ENCODE results near the gene CES5A.
A peak's percentile ranks its signal among the peaks of the same experiment; 100 is the strongest.
"Not testable (repeated sequence)": the region's sequence is repeated elsewhere in the genome, so short reads cannot be mapped to it uniquely, and the experiment has no call there.

Gene CES5A

DNA sequence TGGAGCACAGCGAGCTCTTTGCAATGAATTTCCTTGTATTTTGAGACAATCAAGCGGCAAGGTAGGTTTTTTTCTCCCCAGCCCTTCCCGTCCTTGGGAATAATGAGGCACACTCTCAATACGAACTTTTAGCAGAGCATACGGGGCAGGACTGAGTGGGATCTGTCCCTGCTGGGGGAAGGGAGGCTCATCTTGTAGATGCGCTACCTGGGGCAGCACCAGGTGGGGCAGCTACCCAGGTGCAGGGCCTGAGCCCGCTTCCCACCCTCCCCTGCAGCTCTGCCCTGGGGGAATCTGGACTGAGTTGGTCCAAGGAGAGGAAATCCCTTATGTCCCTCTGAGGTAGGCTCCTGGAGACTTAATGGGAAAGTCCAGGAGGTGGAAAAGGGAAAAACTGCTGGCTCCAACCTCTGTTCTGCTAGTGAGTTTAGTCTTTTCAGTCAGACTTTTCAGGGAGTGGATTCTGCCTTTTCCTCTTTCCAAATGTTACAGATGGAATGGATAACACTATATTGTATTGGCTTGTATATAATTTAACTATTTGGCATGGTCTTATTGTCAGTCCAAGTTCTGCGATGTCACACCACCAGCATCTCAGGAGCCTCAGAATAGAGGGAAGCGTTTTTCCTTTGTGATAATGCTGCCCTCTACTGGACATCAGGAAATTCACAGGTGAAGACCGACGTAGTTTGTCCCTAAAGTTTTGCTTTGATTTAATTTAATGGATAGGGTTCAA lies 32.6 kb downstream of the CES5A start:
- Histone ChIP-seq H3K4me3 (ENCODE audit: severe bottlenecking) (no peak overlapping the region), H3K27ac (ENCODE audit: poor library complexity, severe bottlenecking) (no peak overlapping the region), H3K4me1 (ENCODE audit: insufficient read depth, poor library complexity, severe bottlenecking) (no peaks in the 10 kb centered on the region), H3K27me3 (ENCODE audit: insufficient read depth, poor library complexity, severe bottlenecking) (peaks cover 4% of the 10 kb centered on the region), H3K9me3 (ENCODE audit: severe bottlenecking) (no peaks in the 10 kb centered on the region), H3K36me3 (ENCODE audit: low read depth) (no peaks in the 10 kb centered on the region)
- peak; percentile 62 for ATAC-seq (ENCODE audit: low read depth)
- TF ChIP-seq, protein P1, sequence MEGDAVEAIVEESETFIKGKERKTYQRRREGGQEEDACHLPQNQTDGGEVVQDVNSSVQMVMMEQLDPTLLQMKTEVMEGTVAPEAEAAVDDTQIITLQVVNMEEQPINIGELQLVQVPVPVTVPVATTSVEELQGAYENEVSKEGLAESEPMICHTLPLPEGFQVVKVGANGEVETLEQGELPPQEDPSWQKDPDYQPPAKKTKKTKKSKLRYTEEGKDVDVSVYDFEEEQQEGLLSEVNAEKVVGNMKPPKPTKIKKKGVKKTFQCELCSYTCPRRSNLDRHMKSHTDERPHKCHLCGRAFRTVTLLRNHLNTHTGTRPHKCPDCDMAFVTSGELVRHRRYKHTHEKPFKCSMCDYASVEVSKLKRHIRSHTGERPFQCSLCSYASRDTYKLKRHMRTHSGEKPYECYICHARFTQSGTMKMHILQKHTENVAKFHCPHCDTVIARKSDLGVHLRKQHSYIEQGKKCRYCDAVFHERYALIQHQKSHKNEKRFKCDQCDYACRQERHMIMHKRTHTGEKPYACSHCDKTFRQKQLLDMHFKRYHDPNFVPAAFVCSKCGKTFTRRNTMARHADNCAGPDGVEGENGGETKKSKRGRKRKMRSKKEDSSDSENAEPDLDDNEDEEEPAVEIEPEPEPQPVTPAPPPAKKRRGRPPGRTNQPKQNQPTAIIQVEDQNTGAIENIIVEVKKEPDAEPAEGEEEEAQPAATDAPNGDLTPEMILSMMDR (IDR thresholded peaks at IDR 0.05; ENCODE audit: poor library complexity, severe bottlenecking), result peak; percentile 90
- DNase-seq (ENCODE audit: low spot score), result no peak

DNA sequence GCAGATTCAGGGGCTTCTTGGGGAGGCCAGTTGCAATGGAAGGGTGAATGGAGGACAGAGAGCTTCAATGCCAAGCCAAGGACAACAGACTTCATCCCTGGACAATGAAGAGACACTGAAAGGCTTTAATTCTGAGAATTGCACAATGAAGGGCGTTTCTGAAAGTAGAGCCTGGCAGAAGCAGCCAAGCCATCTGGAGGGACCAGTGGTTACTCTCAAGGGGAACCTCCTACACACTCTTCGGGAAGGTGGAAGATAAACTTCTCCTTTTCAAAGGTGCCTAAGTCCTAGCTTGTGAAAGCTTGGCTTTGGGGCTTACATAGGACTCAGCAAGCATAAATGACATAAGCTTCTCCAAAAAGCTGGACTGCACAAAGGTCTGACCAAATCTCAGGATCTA lies 36.1 kb downstream of the CES5A start:
- no peaks in the 10 kb centered on the region for H3K36me3 ChIP-seq (ENCODE audit: low read depth)
- ATAC-seq (ENCODE audit: low read depth), result no peak
- no peaks in the 10 kb centered on the region for H3K4me1 ChIP-seq (ENCODE audit: insufficient read depth, poor library complexity, severe bottlenecking)
- no peaks in the 10 kb centered on the region for H3K27me3 ChIP-seq (ENCODE audit: insufficient read depth, poor library complexity, severe bottlenecking)
- H3K9me3 ChIP-seq (ENCODE audit: severe bottlenecking), result no peaks in the 10 kb centered on the region
- H3K4me3 ChIP-seq (ENCODE audit: severe bottlenecking), result no peak overlapping the region
- TF ChIP-seq, protein P1 (IDR thresholded peaks at IDR 0.05; ENCODE audit: poor library complexity, severe bottlenecking), result no peak
- no peak for DNase-seq (ENCODE audit: low spot score)
- no peak overlapping the region for H3K27ac ChIP-seq (ENCODE audit: poor library complexity, severe bottlenecking)

DNA sequence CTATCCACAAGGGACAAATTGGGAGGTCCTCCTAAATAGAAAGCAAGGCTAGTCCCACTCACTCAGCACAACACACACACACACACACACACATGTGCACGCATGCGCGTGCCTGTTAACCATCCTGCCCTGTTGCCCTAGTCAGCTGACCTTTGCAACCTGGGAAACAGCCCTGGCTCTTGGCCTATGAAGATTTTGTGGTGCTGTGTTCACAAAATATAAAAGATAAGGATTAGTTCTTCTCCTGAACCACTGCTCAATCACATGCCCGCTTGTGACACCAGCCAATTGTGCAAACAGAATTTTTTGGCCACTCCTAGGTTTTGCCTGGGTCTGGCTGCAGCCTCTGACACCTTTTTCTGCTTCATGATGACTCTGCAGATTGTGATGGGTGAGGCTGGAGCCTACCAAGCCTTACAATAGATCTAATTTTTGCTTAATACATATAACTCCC lies 39.0 kb downstream of the CES5A start:
- no peaks in the 10 kb centered on the region for H3K4me1 ChIP-seq (ENCODE audit: insufficient read depth, poor library complexity, severe bottlenecking)
- H3K9me3 ChIP-seq (ENCODE audit: severe bottlenecking), result no peaks in the 10 kb centered on the region
- ATAC-seq (ENCODE audit: low read depth) (no peak), DNase-seq (ENCODE audit: low spot score) (no peak)
- no peak overlapping the region for H3K4me3 ChIP-seq (ENCODE audit: severe bottlenecking)
- TF ChIP-seq, protein P1 (IDR thresholded peaks at IDR 0.05; ENCODE audit: poor library complexity, severe bottlenecking), result no peak
- H3K36me3 ChIP-seq (ENCODE audit: low read depth), result no peaks in the 10 kb centered on the region
- no peaks in the 10 kb centered on the region for H3K27me3 ChIP-seq (ENCODE audit: insufficient read depth, poor library complexity, severe bottlenecking)
- no peak overlapping the region for H3K27ac ChIP-seq (ENCODE audit: poor library complexity, severe bottlenecking)

DNA sequence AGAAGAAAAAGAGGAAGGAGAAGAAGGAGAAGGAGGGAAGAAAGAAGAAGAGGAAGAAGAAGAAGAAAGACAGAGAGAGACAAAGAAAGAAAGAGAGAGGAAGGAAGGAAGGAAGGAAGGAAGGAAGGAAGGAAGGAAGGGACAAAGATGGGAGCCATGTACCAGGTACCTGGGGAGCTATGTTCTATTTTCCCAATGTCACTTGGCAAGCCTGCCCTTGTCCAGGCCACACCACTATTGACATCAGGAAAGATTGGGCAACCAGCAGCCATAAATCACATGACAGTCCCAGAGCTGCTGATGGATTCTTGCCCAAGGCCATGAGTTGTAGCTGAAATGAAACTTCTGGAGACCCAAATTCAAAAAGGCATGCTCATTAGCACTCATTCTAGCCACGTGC lies 39.6 kb downstream of the CES5A start:
- no peak overlapping the region for H3K27ac ChIP-seq (ENCODE audit: poor library complexity, severe bottlenecking)
- no peak for ATAC-seq (ENCODE audit: low read depth)

DNA sequence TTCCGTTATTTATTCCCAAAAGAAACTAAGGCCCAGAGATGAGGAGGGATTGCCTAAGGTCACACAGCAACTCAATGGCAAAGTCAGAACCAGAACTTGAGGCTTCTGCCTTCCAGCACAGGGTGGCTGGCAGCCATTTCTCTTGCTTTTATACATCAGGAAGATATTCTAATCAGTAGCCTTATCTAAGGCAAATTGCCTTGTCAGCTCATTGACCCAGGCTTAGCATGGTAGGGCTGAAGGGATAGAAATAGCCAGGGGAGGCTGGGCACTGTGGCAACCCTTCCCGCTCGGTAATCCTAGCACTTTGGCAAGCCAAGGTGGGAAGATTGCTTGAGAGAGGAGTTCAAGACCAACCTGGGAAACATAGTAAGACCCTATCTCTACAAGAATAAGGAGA lies 40.0 kb downstream of the CES5A start:
- not testable (repeated sequence) for H3K27ac ChIP-seq (ENCODE audit: poor library complexity, severe bottlenecking); H3K9me3 ChIP-seq (ENCODE audit: severe bottlenecking); DNase-seq (ENCODE audit: low spot score); H3K36me3 ChIP-seq (ENCODE audit: low read depth); H3K27me3 ChIP-seq (ENCODE audit: insufficient read depth, poor library complexity, severe bottlenecking); H3K4me1 ChIP-seq (ENCODE audit: insufficient read depth, poor library complexity, severe bottlenecking); ATAC-seq (ENCODE audit: low read depth); H3K4me3 ChIP-seq (ENCODE audit: severe bottlenecking)

More for the DNA sequence above, 39.6 kb downstream of the CES5A start:
- no peak overlapping the region for H3K4me3 ChIP-seq (ENCODE audit: severe bottlenecking)
- H3K4me1 ChIP-seq (ENCODE audit: insufficient read depth, poor library complexity, severe bottlenecking), result no peaks in the 10 kb centered on the region
- H3K36me3 ChIP-seq (ENCODE audit: low read depth), result no peaks in the 10 kb centered on the region
- no peaks in the 10 kb centered on the region for H3K9me3 ChIP-seq (ENCODE audit: severe bottlenecking)
- DNase-seq (ENCODE audit: low spot score), result no peak
- no peaks in the 10 kb centered on the region for H3K27me3 ChIP-seq (ENCODE audit: insufficient read depth, poor library complexity, severe bottlenecking)
- TF ChIP-seq, protein P1 (IDR thresholded peaks at IDR 0.05; ENCODE audit: poor library complexity, severe bottlenecking), result no peak

Data from RWPE2 (cell line).